Stimulated activated CD4-positive, alpha-beta T cell treated with anti-CD3 and anti-CD28 coated beads, Interleukin-12 subunit alpha, Interleukin-12 subunit beta, amount 100 ng/mL, for 48 hours (primary cell): Measurements from ENCODE around the gene INTS7.

Experiments
- DNase-seq, 3 donors: peaks; one replicate each; pipeline ENCODE4 v3.0.0-alpha.2; 2020; ENCODE audit warnings: low read depth in 2 of 3, low spot score in 1 of 3

The INTS7 gene, protein sequence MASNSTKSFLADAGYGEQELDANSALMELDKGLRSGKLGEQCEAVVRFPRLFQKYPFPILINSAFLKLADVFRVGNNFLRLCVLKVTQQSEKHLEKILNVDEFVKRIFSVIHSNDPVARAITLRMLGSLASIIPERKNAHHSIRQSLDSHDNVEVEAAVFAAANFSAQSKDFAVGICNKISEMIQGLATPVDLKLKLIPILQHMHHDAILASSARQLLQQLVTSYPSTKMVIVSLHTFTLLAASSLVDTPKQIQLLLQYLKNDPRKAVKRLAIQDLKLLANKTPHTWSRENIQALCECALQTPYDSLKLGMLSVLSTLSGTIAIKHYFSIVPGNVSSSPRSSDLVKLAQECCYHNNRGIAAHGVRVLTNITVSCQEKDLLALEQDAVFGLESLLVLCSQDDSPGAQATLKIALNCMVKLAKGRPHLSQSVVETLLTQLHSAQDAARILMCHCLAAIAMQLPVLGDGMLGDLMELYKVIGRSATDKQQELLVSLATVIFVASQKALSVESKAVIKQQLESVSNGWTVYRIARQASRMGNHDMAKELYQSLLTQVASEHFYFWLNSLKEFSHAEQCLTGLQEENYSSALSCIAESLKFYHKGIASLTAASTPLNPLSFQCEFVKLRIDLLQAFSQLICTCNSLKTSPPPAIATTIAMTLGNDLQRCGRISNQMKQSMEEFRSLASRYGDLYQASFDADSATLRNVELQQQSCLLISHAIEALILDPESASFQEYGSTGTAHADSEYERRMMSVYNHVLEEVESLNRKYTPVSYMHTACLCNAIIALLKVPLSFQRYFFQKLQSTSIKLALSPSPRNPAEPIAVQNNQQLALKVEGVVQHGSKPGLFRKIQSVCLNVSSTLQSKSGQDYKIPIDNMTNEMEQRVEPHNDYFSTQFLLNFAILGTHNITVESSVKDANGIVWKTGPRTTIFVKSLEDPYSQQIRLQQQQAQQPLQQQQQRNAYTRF

GRCh38 chr1:212035123-212035834 lies at the start of gene INTS7, which contains the start of gene DTL:
INTS7 (minus strand) TSS chr1:212035557; CDS start chr1:212035437, 120 bp downstream.
DTL (plus strand) TSS chr1:212035748; CDS start chr1:212035891, 143 bp downstream.
- DNase-seq = peak; percentile 96 to 98 (median 97)

- DNase-seq = no peak
These were observed 47.5 kb upstream of the INTS7 start for GRCh38 chr1:212082765-212083406.

DNA sequence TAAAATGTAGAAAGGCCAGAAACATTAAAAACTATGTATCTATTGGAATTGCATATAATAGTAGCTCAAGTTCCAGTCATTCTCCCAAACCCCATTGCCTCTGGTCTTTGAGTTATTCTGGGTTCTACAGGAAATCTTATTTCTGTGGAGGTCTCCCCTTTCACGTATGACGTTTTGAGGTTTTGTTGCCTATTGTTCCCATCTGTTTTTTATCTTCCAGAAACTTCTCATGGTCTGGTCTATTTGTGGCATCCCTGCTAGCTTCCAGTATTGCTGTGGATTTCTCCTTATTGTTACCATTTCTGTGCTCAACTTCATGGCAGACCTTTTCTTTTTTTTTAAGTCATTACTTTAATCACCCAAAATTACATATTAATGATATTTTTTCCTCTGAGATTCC lies 43.5 kb upstream of the INTS7 start:
- DNase-seq = no peak

- no peak for DNase-seq
These were observed 41.7 kb upstream of the INTS7 start for GRCh38 chr1:212077028-212077427.

GRCh38 chr1:212074856-212075255 lies 39.5 kb upstream of the INTS7 start:
- no peak for DNase-seq

DNA sequence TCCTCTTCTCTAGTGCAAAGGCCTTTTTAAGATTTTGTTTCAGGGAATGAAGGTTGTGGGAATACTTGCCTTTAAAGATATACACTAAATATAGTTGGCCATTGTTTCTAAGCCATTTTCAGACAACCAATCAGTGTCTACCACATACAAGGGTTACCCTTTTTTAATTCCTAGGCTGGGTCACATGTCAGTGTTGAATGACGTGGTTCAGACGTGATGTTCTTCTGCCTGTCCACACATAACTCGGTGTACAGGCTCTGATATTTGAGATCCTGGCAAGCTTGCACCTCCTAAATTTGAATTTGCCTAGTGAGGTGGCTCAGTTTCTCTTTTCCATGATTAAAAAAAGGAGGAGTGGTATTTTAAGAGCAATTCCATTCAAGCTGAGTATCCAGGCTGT lies 39.0 kb upstream of the INTS7 start:
- no peak for DNase-seq

- DNase-seq = no peak
These were observed 38.1 kb upstream of the INTS7 start for GRCh38 chr1:212073490-212073889.

GRCh38 chr1:212072047-212072446 lies 36.7 kb upstream of the INTS7 start:
- no peak for DNase-seq

DNA sequence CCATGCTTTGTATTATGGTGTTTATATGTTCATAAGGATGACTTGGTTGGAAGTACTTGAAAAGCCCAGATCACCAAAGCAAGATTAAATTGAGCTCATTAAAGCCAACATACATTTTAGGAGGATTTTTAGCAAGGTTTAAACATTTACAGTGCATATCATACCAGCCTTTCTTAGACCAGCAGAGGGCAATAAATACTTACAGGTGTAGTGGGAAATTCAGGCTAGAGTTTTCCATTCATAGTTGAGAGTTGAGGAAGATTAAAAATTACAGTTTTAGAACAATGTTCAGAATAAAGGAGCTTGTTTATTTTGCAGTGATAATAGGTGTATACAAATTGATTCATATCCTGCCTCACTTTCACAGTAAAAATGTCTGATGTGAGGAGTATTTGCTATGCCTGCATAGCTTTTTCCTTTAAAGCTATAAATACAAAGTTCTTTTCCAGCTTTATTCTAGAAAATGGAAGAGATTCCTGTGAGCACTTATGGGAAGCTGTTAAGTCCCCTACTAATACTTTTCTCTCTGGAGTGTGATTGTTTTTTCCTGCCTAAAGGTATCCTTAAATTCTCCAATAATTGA lies 35.5 kb upstream of the INTS7 start:
- no peak for DNase-seq

- no peak for DNase-seq
These were observed 32.4 kb upstream of the INTS7 start for GRCh38 chr1:212067787-212068186.

DNA sequence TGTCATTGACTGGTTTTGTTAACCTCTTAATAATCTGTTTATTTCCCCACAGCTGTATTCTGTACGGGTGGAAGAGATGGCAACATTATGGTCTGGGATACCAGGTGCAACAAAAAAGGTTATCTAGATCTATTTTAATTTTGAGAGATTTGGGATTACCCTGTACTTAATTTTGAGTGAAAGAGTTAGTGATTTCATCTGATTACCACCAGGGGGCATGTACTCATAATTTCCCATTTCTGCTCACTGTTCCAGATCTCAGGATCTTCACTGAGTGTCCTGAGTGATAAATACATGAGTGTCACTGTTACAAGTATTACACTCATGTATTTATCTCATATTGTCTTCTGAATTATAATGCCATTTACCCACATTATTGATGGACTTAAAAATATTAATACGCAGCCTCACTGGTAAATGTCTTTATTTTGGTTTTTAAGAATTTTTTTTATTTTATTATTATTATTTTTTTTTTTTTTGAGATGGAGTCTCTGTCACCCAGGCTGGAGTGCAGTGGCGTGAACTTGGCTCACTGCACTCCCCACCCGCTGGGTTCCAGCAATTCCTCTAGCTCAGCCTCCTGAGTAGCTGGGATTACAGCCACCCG lies 27.6 kb upstream of the INTS7 start:
- no peak for DNase-seq

GRCh38 chr1:212060632-212061472 lies 25.5 kb upstream of the INTS7 start:
- no peak for DNase-seq

- no peak for DNase-seq
These were observed 20.0 kb upstream of the INTS7 start for GRCh38 chr1:212055333-212055732.

DNA sequence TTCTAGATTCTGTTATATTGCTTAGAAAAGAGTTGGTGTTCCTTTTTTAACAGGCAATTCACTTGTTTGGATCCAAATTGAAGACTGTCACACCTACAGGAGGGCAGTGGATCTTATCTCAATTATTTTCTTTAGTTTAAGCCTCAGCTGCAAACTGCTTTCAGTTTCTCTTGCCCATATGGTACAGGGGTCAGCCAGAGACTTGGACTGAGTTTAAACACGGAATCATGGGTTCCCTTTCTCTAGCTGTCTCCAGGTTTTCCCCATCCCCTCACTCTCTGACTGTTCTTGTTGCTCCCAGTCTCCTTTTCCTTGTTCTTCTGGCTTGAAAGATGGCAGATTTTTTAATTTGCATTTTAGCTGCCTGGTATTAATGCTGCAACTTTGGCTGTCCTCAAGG lies 18.6 kb upstream of the INTS7 start:
- DNase-seq = no peak

DNA sequence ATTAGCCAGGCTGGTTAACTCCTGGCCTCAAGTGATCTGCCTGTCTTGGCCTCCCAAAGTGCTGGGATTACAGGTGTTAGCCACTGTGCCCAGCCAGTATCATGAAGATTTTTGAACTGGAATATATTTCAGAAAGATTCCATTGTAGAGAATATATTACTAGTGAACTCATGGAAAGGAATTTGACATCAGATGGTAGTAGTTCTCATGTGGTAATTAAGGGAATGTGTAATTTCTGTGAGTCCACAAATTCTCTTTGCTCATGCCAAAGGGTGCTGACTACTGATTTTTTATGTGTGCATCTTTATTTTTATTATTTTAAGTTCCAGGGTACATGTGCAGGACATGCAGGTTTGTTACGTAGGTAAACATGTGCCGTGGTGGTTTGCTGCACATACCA lies 10.6 kb upstream of the INTS7 start:
- no peak for DNase-seq

DNA sequence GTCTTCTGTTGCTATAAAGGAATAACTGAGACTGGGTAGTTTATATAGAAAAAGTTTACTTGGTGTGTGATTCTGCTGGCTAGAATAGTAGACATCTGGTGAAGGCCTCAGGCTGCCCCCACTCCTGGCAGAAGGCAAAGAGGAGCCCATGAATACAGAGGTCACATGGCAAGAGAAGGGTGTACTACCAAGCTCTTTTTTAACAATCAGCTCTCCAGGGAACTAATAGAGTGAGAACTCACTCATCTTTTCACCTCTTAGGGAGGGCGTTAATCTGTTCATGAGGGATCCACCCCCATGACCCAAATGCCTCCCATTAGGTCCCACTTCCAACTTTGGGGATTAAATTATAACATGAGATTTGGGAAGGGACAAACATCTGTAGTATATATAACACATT lies 9.5 kb upstream of the INTS7 start:
- DNase-seq = no peak

GRCh38 chr1:212042436-212042835 lies 7.1 kb upstream of the INTS7 start:
- DNase-seq = no peak

GRCh38 chr1:212040629-212041412 lies 5.5 kb upstream of the INTS7 start:
- no peak for DNase-seq
